Brain microvascular endothelial cell (primary cell): ENCODE measurements around the gene BABAM2.

Experiments used
- DNase-seq: peaks from one replicate; pipeline ENCODE4 v3.0.0-alpha.2; 2020
- H3K27ac ChIP-seq: fragments of 250-450 bp; sonication (Bioruptor Pico); 2 replicates; pipeline ENCODE4 v1.5.1; 2020; ENCODE audit warnings: mild to moderate bottlenecking, moderate library complexity
- H3K27me3 ChIP-seq: fragments of 250-450 bp; sonication (Bioruptor Pico); replicated peaks from 2 replicates; pipeline ENCODE4 v1.5.1; 2020; ENCODE audit warnings: mild to moderate bottlenecking
- H3K36me3 ChIP-seq: fragments of 250-450 bp; sonication (Bioruptor Pico); replicated peaks from 2 replicates; pipeline ENCODE4 v1.5.1; 2020; ENCODE audit warnings: mild to moderate bottlenecking
- H3K4me3 ChIP-seq: 2 replicates; pipeline ENCODE4 v1.5.1; 2011; ENCODE audit warnings: low read depth, mild to moderate bottlenecking, control low read depth, low read length, moderate library complexity
- in situ Hi-C: cut with HindIII; loops from 2 replicates; pipeline ENCODE4 v1.10.0; 2017; ENCODE audit warnings: low sequenced_read_pairs, low pct_ligation_motif_present
- TF ChIP-seq, protein P1 (sequence below): IDR thresholded peaks from 2 replicates; pipeline ENCODE4 v1.5.1; 2011; ENCODE audit warnings: low read depth, mild to moderate bottlenecking, moderate library complexity, low read length, control low read depth, inconsistent platforms; ENCODE audit errors: missing control alignments

Gene BABAM2

GRCh38 chr2:28351621-28352020, 461.1 kb downstream of the BABAM2 start:
- Histone ChIP-seq H3K27ac (no peak overlapping the region), H3K4me3 (no peak overlapping the region), H3K36me3 (no peaks in the 10 kb centered on the region), H3K27me3 (no peaks in the 10 kb centered on the region)
- TF ChIP-seq, protein P1, sequence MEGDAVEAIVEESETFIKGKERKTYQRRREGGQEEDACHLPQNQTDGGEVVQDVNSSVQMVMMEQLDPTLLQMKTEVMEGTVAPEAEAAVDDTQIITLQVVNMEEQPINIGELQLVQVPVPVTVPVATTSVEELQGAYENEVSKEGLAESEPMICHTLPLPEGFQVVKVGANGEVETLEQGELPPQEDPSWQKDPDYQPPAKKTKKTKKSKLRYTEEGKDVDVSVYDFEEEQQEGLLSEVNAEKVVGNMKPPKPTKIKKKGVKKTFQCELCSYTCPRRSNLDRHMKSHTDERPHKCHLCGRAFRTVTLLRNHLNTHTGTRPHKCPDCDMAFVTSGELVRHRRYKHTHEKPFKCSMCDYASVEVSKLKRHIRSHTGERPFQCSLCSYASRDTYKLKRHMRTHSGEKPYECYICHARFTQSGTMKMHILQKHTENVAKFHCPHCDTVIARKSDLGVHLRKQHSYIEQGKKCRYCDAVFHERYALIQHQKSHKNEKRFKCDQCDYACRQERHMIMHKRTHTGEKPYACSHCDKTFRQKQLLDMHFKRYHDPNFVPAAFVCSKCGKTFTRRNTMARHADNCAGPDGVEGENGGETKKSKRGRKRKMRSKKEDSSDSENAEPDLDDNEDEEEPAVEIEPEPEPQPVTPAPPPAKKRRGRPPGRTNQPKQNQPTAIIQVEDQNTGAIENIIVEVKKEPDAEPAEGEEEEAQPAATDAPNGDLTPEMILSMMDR, result no peak
- DNase-seq, result no peak
- in situ Hi-C loops, result no loop called here

GRCh38 chr2:28352104-28352503, 461.6 kb downstream of the BABAM2 start:
- H3K4me3 ChIP-seq, result no peak overlapping the region
- in situ Hi-C loops, result no loop called here
- TF ChIP-seq, protein P1, result no peak
- no peak overlapping the region for H3K27ac ChIP-seq
- H3K27me3 ChIP-seq, result no peaks in the 10 kb centered on the region
- DNase-seq, result no peak
- no peaks in the 10 kb centered on the region for H3K36me3 ChIP-seq

DNA sequence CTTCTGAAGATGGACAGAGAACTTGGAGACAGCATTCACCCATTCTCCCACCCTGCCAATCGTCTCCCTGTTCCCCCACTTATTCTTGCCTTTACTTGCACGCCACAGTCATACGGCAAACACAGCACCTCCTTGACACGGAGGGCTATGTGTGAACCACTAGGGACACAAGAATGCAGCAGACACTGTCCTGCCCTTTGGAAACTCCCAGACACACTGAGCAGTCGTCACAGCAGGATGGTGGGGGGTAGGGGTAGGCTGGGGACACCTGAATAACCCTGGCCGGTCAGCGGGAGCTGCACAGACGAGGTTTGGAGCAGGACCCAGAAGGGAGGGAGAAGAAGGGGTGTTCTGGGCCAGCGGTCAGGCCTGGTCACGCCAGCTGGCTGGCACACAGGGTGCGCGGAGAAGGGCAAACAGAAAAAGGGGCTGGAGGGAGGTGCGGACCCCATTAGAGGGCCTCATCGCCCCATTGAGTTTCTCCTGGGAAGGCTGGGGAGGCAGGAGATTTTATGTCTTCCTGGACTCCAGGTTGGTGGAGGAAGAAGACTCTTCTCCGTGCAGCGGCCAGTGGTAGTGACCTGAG, 462.2 kb downstream of the BABAM2 start:
- Histone ChIP-seq H3K36me3 (no peaks in the 10 kb centered on the region), H3K4me3 (no peak overlapping the region), H3K27ac (no peak overlapping the region), H3K27me3 (no peaks in the 10 kb centered on the region)
- in situ Hi-C loops, result no loop called here
- no peak for DNase-seq
- TF ChIP-seq, protein P1, result no peak

- Histone ChIP-seq H3K27me3 (no peaks in the 10 kb centered on the region), H3K4me3 (no peak overlapping the region), H3K27ac (no peak overlapping the region), H3K36me3 (no peaks in the 10 kb centered on the region)
- TF ChIP-seq, protein P1, result no peak
- in situ Hi-C loops, result no loop called here
- DNase-seq, result no peak
Measured at GRCh38 chr2:28354920-28355520, 464.5 kb downstream of the BABAM2 start.

- Histone ChIP-seq H3K27ac (peak overlapping the region; percentile 1), H3K36me3 (no peaks in the 10 kb centered on the region), H3K27me3 (no peaks in the 10 kb centered on the region), H3K4me3 (no peak overlapping the region)
- TF ChIP-seq, protein P1, result no peak
- DNase-seq, result no peak
- in situ Hi-C loops, result no loop called here
Measured at GRCh38 chr2:28355521-28356094, 465.1 kb downstream of the BABAM2 start.
